Nephron progenitor cell (in vitro differentiated cells): ENCODE measurements around the gene WT1.

ENCODE experiments used
- DNase-seq: peaks from one replicate; pipeline ENCODE4 v3.0.0; 2021
- H3K27ac Mint-ChIP-seq: 2 replicates; pipeline ENCODE4 v1.8.0; 2021; ENCODE audit warnings: mild to moderate bottlenecking, moderate library complexity, mixed read lengths
- H3K27me3 Mint-ChIP-seq: 2 replicates; pipeline ENCODE4 v1.8.0; 2021; ENCODE audit warnings: mild to moderate bottlenecking, low read depth, mixed read lengths; ENCODE audit not compliant: poor library complexity
- H3K36me3 Mint-ChIP-seq: 2 replicates; pipeline ENCODE4 v1.8.0; 2021; ENCODE audit warnings: low read depth, mixed read lengths
- H3K4me1 Mint-ChIP-seq: 2 replicates; pipeline ENCODE4 v1.8.0; 2021; ENCODE audit warnings: mixed read lengths
- H3K4me3 Mint-ChIP-seq: 2 replicates; pipeline ENCODE4 v1.8.0; 2021; ENCODE audit warnings: mild to moderate bottlenecking, moderate library complexity, mixed read lengths
- H3K9me3 Mint-ChIP-seq: 2 replicates; pipeline ENCODE4 v1.8.0; 2021; ENCODE audit warnings: mild to moderate bottlenecking, moderate library complexity, mixed read lengths
- TF ChIP-seq, protein P1 (sequence below): fragments of 200-600 bp; sonication (generic); IDR thresholded peaks from 2 replicates; pipeline ENCODE4 v1.5.0; 2021; ENCODE audit warnings: antibody characterized with exemption

WT1 gene

GRCh38 chr11:32428665-32429303 lies 6.6 kb downstream of the WT1 start:
- Mint-ChIP-seq H3K27ac (peak overlapping the region; percentile 82), H3K27me3 (peaks cover 100% of the 10 kb centered on the region), H3K9me3 (no peaks in the 10 kb centered on the region), H3K4me1 (peaks cover 87% of the 10 kb centered on the region), H3K36me3 (peaks cover 77% of the 10 kb centered on the region), H3K4me3 (peak overlapping the region; percentile 90)
- TF ChIP-seq, protein P1, sequence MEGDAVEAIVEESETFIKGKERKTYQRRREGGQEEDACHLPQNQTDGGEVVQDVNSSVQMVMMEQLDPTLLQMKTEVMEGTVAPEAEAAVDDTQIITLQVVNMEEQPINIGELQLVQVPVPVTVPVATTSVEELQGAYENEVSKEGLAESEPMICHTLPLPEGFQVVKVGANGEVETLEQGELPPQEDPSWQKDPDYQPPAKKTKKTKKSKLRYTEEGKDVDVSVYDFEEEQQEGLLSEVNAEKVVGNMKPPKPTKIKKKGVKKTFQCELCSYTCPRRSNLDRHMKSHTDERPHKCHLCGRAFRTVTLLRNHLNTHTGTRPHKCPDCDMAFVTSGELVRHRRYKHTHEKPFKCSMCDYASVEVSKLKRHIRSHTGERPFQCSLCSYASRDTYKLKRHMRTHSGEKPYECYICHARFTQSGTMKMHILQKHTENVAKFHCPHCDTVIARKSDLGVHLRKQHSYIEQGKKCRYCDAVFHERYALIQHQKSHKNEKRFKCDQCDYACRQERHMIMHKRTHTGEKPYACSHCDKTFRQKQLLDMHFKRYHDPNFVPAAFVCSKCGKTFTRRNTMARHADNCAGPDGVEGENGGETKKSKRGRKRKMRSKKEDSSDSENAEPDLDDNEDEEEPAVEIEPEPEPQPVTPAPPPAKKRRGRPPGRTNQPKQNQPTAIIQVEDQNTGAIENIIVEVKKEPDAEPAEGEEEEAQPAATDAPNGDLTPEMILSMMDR: no peak
- peak; percentile 59 for DNase-seq

GRCh38 chr11:32427935-32428664 lies 7.2 kb downstream of the WT1 start:
- H3K4me3 Mint-ChIP-seq: peak overlapping the region; percentile 90
- peak; percentile 54 for DNase-seq
- H3K4me1 Mint-ChIP-seq: peaks cover 90% of the 10 kb centered on the region
- peaks cover 100% of the 10 kb centered on the region for H3K27me3 Mint-ChIP-seq
- peaks cover 77% of the 10 kb centered on the region for H3K36me3 Mint-ChIP-seq
- TF ChIP-seq, protein P1: no peak
- no peaks in the 10 kb centered on the region for H3K9me3 Mint-ChIP-seq
- H3K27ac Mint-ChIP-seq: peak overlapping the region; percentile 17

DNA sequence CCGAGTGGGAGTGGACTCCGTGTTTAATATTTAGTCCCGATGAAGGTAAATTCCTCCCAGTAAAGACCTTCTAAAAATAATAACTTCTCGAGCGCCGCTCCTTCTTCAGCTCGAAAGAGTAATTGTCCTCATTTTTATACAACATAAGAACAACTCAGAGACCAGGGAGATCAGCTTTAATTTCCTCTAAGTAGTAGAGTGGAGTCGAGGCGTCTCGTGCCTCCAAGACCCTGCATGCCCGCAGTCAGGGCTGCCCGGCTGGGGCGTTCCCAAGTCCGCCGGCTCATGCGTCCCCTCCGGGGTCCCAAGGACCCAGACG lies 7.8 kb downstream of the WT1 start:
- Mint-ChIP-seq H3K36me3 (peaks cover 77% of the 10 kb centered on the region), H3K27ac (no peak overlapping the region), H3K9me3 (no peaks in the 10 kb centered on the region), H3K4me3 (peak overlapping the region; percentile 90), H3K27me3 (peaks cover 100% of the 10 kb centered on the region), H3K4me1 (peaks cover 89% of the 10 kb centered on the region)
- DNase-seq: no peak
- TF ChIP-seq, protein P1: no peak

- peaks cover 98% of the 10 kb centered on the region for H3K27me3 Mint-ChIP-seq
- H3K4me1 Mint-ChIP-seq: peaks cover 89% of the 10 kb centered on the region
- peak overlapping the region; percentile 90 for H3K4me3 Mint-ChIP-seq
- peak overlapping the region; percentile 61 for H3K27ac Mint-ChIP-seq
- H3K9me3 Mint-ChIP-seq: no peaks in the 10 kb centered on the region
- peaks cover 77% of the 10 kb centered on the region for H3K36me3 Mint-ChIP-seq
- peak; percentile 63 for DNase-seq
- TF ChIP-seq, protein P1: no peak
Observed at GRCh38 chr11:32426819-32427615, 8.3 kb downstream of the WT1 start.

- peak; percentile 5 for DNase-seq
- peak overlapping the region; percentile 90 for H3K4me3 Mint-ChIP-seq
- peak overlapping the region; percentile 68 for H3K27ac Mint-ChIP-seq
Observed at GRCh38 chr11:32426192-32426591, 9.1 kb downstream of the WT1 start.

More at GRCh38 chr11:32426192-32426591, 9.1 kb downstream of the WT1 start:
- TF ChIP-seq, protein P1: no peak
- Mint-ChIP-seq H3K36me3 (peaks cover 77% of the 10 kb centered on the region), H3K9me3 (no peaks in the 10 kb centered on the region), H3K27me3 (peaks cover 98% of the 10 kb centered on the region), H3K4me1 (peaks cover 90% of the 10 kb centered on the region)
